Omental fat pad (tissue), 4 donors: ENCODE measurements around the gene EBF3. TPM values are rescaled to one million over a fixed set of nuclear protein-coding genes. Genes with fewer than 3 reads are reported as not detected.

ENCODE experiments used
- ATAC-seq: fragments of 150-250 bp; one replicate; pipeline ENCODE4 v1.9.1; 2016; ENCODE audit warnings: mild to moderate bottlenecking, moderate library complexity; ENCODE audit not compliant: low FRiP score
- DNase-seq: peaks from one replicate; pipeline ENCODE4 v3.0.0-alpha.2; 2019; ENCODE audit warnings: low spot score
- CTCF ChIP-seq, 3 donors: fragments of 450-650 bp; IDR thresholded peaks; one replicate each; pipeline ENCODE4 v1.5.1; 2016 to 2017; ENCODE audit warnings: antibody characterized with exemption in 3 of 3, mild to moderate bottlenecking in 3 of 3, moderate library complexity in 2 of 3
- total RNA-seq, 4 donors: library from RNA; depleted of rRNA; stranded (reverse); fragments of >200 nt; gene quantifications; one replicate each; pipeline ENCODE4 v1.1.0, GENCODE V29; 2016

EBF3 gene
- total RNA-seq, 4 donors from 2014 or later = 4.0 to 50.8 (median 18.8) TPM

DNA sequence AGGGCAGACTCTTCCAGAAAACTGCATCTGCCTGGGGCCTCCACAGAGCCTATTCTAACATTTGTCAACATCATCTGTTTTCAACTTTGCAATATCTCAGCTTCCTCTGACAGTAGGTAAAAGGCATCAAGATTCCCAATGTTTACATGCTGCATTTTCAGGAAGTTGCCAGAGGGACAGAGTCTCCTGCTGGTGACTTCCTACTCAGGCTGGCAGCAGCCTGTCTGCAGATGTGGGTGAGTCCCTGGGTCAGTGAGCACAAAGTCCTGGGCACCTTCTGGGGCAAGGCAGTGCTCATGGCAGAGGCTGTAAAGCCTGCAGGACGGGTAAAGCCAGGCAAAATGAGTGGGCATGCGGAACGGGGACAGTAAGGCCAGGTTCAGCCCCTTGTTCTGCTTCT, 69.4 kb downstream of the EBF3 start:
- DNase-seq = no peak
- no peak for ATAC-seq
- TF ChIP-seq CTCF (IDR thresholded peaks at IDR 0.05) = no peak

DNA sequence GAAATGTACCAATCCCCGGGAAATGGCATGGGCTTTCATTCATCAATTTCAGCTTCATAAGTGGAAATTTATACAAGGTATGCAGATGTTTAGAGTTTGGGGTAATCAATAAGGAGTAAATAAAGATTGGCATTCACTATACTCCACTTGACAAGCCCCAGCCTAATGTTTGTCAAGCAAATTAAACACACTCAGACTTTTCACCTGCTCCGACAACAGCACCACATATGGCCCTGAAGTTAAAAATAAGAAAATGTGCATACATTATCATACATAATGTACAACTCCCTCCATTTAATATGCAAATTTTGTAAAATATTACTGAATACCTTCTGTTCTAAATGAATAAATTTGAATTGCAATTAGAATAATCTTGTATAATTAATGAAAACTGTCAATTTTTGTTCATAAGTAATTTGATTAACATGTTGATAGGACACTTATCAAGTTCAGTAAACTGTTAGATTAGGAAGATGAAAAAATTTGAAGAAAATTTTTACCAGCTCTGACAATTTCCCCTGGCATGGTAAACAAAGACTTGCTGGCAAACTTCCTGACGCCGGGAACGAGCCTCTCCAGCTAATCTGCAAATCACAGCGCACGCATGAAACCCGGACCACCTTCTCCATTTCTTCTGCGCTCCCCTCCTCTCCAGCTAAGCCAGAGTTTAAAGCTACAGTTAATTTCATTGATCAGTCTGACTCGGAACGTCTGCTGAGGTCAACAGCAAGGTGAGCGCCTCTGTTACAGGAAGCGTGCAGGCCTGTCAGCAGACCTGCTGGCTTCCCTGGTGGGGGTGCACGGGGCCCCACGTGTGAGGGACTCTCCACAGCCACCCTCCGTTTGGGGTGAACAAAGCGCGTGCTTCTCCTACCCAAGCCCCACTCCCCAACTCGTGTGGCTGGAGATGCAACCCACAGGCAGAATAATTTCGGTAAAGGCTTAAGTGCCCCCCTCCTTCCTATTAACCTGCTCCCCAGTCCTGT, 70.7 kb downstream of the EBF3 start:
- no peak for TF ChIP-seq CTCF (IDR thresholded peaks at IDR 0.05)
- ATAC-seq (no peak), DNase-seq (no peak)

- DNase-seq (no peak), ATAC-seq (no peak)
- TF ChIP-seq CTCF (IDR thresholded peaks at IDR 0.05) = no peak
Measured at GRCh38 chr10:129892548-129893052, 71.5 kb downstream of the EBF3 start.

DNA sequence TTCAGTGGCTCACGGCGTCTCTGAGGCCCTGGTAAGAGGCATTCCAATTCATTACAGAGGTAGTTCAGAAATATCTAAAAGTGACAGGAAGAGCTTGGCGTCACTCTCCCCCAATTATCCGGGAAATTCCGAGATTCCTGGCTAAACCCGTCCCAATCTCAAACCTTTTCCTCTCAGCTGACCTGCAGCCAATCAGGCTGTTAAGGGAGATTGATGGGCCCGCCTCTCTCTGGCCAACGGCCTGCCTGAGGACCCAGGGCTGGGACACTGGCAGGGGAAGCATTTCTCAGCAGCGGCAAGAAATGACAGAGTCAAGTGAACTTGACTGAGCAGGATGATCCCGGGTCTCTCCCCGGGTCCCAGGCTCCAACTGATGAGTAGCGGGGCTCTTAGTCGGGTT, 72.3 kb downstream of the EBF3 start:
- no peak for TF ChIP-seq CTCF (IDR thresholded peaks at IDR 0.05)
- ATAC-seq (no peak), DNase-seq (no peak)

GRCh38 chr10:129890170-129890569, 73.9 kb downstream of the EBF3 start:
- ATAC-seq = no peak

GRCh38 chr10:129888784-129889616, 75.1 kb downstream of the EBF3 start:
- peak; percentile 58 for ATAC-seq
- DNase-seq = no peak

More at GRCh38 chr10:129890170-129890569, 73.9 kb downstream of the EBF3 start:
- no peak for TF ChIP-seq CTCF (IDR thresholded peaks at IDR 0.05)
- no peak for DNase-seq

More at GRCh38 chr10:129888784-129889616, 75.1 kb downstream of the EBF3 start:
- peak in 1 of 3 donors; percentile 15 for TF ChIP-seq CTCF (IDR thresholded peaks at IDR 0.05)
